ENCODE results near the gene OAT.
"Not testable (repeated sequence)": the region's sequence is repeated elsewhere in the genome, so short reads cannot be mapped to it uniquely, and the experiment has no call there.

Gene OAT

DNA sequence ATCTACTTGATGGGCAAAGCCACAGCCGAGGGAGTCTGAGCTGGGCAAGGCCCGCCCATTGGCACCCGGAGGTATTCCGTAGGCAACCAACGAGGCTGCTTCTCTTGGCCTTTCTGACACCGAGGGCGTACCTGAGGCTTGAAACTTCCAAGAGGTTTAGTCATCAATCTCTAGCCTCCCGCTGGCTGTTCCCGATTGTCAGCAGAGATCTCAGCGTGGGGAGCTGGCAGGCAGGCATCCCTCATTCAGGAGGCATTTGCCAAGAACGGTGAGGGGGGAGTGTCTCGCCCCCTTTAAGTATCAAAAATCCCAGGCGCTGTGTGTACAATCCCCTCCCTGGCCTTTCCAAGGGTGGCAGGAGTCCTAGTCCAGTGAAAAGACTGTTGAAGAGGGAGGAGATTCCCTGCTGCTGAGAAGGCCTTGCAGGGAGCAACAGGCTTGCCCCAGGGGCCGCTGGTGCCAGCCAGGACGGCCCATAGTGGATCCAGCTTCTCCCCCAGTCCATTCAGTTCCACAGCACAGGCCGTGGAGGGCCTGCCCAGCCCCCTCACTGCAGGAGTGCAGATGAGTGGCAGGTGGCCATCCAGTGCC lies 39.7 kb downstream of the OAT start:
- DNase-seq (ENCODE audit: low read depth) = no peak

DNA sequence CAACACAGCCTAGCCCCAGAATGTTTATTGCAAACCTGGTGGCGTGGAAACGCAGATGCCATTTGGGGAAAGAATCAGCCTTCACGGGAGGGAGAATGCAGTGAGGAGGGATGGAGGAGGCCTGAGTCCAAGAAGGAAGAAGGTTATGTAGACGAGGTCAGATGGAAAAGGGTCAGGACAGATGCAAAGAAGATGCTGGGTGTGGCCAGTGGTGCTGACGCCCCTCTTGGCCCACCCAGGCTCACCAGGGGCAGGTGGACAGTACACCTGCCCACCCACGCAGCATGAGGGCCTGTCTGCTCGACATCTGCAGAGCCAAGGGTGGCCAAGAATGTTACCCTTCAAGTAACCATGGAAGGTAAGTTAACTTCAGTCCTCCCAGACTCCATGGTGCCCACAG lies 40.5 kb downstream of the OAT start:
- no peak for DNase-seq (ENCODE audit: low read depth)

- DNase-seq (ENCODE audit: low read depth) = no peak
Observed at GRCh38 chr10:124377101-124377500, 41.6 kb downstream of the OAT start.

DNA sequence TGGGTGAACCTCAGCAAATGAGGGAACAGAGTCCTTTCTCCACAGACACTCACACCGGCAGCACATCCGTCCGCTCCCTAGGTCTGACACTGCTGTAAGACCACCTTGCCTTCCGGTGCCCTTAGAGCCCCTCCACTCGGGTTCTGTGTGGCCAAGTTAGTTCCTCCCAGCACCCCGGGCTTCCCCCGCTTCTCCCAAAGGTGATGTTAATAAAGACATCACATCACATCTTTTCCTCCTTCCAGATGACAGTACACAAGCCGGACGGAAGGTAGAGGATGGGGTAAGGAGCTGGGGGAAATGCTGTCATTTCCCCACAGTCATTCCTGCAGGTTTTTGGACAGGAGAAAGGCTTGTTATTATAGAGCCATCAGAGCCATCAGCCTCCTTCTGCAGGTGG lies 42.3 kb downstream of the OAT start:
- no peak for DNase-seq (ENCODE audit: low read depth)

- DNase-seq (ENCODE audit: low read depth) = no peak
Observed at GRCh38 chr10:124375691-124376090, 43.0 kb downstream of the OAT start.

GRCh38 chr10:124375353-124375614 lies 43.4 kb downstream of the OAT start:
- DNase-seq (ENCODE audit: low read depth) = no peak

GRCh38 chr10:124374535-124375352 lies 44.0 kb downstream of the OAT start:
- no peak for DNase-seq (ENCODE audit: low read depth)

DNA sequence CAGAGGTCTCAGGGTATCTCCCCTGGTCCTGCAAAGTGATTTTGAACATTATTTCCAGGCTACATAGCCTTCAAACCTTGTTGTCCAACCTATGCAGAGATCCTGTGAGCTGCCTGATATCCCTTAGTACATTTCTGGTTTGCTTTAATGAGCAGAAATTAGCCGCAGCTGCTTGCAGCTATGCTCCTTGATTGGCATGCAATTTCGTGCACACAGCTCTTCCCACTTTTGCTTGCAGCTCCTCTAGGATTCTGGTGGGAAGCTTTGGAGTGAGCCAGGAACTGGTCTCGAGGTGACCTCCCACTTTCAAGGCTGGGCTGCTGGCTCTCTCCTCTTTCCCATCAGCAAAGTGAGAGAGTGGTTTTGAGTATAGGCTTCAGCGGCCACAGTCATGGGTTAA lies 45.8 kb downstream of the OAT start:
- DNase-seq (ENCODE audit: low read depth) = no peak

DNA sequence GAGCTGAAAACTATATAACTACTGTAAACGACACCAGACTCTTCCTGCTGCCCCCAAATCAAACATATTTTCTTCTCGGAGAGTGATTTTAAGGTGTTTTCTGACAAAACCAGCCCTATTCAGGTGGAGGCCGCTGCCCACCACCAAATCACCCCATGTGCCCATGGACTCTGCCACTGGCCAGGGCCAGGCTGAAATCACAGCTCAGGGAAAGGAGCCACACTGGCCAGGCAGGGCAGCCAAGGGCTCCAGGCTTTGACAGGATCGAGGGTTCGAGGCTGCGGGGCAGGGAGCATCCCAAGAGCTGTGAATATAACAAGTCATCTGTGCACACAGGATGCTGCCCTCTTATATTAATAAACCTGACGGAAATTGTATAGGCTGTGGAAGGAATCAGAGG lies 48.3 kb downstream of the OAT start:
- no peak for DNase-seq (ENCODE audit: low read depth)

DNA sequence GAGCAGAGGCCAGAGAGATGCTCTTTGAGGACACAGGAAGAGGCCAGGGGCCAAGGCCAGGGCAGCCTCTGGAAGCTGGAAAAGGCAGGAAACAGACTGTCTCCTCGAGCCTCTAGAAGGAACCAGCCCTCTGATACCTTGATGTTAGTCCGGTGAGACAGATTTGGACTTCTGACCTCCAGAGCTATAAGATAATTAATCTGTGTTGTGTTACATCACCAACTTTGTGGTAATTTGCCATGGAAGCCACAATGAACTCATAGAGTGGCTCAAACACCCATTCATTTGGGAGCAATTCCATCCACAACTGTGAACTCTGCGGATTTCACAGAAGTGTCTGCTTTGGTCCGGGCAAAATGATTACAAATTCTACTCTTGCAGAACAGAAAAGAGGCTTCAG lies 48.7 kb downstream of the OAT start:
- DNase-seq (ENCODE audit: low read depth) = no peak

GRCh38 chr10:124369533-124369932 lies 49.2 kb downstream of the OAT start:
- DNase-seq (ENCODE audit: low read depth) = not testable (repeated sequence)

- no peak for DNase-seq (ENCODE audit: low read depth)
Observed at GRCh38 chr10:124369066-124369465, 49.7 kb downstream of the OAT start.

DNA sequence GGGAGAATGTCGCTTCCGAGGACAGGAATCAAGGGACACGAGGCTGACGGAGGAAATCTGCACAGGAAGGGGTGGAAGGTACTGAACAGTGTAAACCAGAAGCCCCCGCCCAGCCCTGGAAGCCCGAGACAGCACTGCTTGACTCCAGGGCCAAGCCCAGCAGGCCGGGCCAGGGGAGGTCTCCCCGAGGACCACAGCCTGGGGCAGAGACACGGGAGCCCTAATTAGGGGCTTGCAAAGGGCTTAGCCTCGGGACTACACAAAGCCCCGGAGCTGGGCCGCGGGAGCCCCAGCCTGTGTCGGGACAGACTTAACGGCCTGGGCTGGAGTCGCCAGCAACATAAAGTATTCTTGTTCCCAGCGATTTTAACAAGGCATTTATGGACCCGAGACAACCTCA lies 50.8 kb downstream of the OAT start:
- DNase-seq (ENCODE audit: low read depth) = no peak

DNA sequence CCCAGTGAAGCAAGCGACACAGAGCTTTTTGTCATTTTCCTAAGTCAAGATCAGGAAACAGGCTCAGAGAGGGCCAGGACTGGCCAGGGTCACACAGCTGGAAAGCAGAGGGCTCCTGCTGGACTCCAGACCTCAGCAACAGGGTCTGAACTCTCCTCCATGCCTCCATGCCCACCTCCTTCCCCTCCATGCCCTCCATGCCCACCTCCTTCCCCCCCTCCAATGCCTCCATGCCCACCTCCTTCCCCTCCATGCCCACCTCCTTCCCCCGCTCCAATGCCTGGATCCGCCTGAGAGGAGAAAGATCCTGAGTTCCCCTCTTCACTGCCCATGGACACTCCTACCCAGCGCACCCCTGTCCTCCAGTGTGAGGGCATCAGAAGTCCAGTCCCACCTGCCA lies 51.3 kb downstream of the OAT start:
- no peak for DNase-seq (ENCODE audit: low read depth)

DNA sequence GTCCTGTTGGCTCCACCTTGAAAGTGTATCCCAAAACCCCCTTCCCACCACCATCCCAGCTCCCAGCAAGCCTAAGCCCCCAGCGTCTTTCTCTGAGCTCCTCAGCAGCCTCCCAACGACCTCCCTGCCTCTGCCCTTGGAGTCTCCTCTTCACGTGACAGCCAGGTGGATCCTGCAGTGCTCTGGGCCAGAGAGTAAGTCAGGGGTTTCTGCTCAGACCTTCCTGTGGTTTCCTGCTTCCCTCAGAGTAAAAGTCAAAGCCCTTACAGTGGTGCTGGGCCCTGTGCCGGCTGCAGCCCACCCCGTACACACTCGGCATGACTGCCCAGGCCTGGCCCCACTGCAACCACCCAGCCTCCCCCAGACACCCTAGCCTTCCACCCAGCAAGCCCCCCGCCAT lies 51.9 kb downstream of the OAT start:
- no peak for DNase-seq (ENCODE audit: low read depth)

- DNase-seq (ENCODE audit: low read depth) = no peak
Observed at GRCh38 chr10:124366343-124366742, 52.4 kb downstream of the OAT start.

- DNase-seq (ENCODE audit: low read depth) = no peak
Observed at GRCh38 chr10:124364674-124365073, 54.0 kb downstream of the OAT start.

DNA sequence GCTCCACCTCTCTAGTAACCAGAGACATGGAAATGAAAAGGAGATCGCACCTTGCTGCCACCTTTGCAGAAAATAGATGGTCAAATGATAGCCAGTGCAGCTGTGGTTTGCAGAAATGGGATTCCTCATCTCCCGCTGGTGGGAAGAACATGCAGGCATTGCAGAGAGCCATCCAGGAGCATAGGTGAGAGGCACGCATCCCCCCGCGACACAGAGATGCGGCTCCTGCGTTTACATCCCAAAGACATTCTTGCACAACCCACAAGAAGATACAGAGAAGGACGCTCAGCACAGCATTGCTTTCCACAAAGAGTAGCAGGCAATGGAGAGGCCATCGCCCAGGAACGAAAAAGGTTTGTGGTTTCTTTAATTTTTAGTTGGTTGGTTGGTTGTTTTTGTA lies 56.2 kb downstream of the OAT start:
- no peak for DNase-seq (ENCODE audit: low read depth)

DNA sequence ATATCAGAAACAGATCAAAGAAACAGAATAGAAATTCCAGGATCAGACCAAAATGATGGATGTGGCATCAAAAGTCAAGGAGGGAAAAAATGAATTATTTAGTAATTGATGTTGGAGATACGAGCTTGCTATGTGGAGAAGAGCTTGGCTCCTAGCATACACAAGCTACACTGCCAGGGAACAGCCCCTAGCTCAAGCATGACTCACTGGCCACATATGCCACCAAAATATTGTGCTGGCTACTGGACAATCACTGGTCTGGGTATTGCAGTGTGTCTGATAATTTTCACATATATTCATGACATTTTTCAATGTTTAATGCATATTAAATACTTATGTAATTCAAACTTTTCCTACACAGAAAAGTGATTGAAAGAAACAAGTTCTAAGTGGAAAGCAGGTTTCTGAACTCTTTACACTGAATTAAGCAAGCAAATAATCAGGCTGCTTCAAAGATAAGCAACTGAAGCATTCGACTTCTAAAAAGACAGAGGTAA lies 59.3 kb downstream of the OAT start:
- peak; percentile 41 for DNase-seq (ENCODE audit: low read depth)

GRCh38 chr10:124357561-124357885 lies 61.2 kb downstream of the OAT start:
- DNase-seq (ENCODE audit: low read depth) = no peak

DNA sequence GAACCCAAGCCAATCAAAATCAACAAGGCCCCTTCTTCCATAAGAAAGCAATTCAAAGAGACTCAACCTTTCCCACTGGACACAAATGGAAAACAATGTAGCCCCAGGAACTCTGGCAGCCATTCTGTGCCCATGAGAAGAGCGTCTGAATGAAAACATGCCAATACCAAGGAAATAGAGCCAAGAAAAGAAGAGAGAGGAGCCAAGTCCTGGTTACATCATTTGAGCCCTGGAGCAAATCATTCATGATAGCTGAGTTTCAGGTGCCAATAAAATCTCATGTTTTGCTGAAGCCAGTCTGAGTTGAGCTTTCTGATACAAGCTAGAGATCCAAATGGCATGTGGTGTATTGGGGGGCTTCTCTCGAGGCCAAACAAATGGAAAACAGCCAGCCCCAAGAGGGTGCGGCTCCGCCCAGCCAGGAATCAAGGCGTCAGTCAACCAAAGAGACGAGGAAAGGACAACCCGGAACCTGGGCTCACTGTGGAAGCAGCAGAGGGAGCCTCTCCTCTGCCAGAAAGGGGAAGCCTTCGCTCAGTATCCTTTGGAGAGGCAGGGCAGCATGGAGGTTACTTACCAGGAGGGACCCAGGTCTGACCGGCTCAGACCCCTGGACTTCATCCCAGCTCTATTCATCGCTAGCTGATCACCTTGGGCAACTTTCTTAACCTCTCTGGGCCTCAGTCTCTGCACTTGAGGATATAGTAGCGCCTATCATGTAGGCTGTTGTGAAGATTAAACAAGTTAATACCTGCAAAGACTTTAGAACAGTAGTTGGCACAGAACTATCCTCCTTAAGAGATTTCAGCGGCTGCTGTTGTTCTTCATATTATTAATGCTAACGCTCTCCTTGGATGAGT lies 61.8 kb downstream of the OAT start:
- DNase-seq (ENCODE audit: low read depth) = no peak

- peak; percentile 87 for DNase-seq (ENCODE audit: low read depth)
Observed at GRCh38 chr10:124354411-124355382, 64.0 kb downstream of the OAT start.

Data from EH (cell line).